ENCODE measurements around the gene LYL1.
A peak's percentile ranks its signal among the peaks of the same experiment; 100 is the strongest.

The LYL1 gene

GRCh38 chr19:13053761-13054625 lies 48.7 kb downstream of the LYL1 start:
- no peak for DNase-seq

- DNase-seq: no peak
These were observed 49.4 kb downstream of the LYL1 start for GRCh38 chr19:13053238-13053637.

GRCh38 chr19:13052447-13053175 lies 50.0 kb downstream of the LYL1 start:
- no peak for DNase-seq

DNA sequence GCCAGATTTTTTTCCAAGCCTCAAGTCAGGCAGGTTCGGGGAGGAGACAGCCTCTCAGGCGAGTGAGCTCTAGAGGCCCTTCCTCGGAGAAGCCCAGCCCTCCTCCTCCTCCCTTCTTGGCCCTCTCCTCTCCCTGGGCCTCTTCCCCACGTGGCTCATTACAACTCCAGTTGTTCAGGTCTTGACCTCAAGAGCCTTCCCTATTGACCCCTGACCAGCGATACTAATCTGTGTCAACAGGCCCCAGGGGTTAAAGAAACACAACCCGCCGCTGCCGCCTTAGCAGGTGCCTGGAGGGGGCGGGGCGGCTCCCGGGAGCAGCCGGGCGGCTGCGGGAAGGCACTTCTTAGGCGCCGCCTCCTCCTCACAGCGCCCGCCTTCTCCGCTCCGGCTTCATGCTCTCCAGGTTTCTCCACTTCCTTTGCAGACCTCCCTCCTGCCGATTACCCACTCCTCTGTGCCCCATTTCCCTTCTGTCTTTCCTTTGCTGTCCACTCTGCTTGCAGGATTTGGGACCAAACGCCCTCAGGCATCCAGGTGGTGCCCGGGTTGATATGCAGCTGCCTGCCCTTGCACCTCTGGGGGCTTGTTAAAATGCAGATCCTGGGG lies 51.0 kb downstream of the LYL1 start:
- peak; percentile 6 for DNase-seq

DNA sequence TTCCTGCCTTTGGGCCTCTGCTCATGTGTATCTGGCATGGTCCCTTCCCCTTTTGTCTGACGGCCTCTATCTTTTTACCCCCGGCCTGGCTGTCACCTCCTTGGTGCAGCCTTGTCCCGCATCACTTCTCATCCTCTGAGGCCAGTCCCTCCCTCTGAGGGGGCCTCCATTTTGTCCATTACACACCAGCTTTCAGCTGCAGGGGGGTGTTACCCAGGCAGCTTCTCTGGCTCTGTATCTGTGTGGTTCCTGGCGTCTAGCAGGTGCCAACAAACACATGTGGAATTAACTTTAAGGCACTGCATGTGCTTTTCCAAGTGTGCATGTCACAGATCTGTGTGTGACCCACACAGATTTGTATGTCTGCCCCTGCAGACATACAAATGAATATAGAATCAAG lies 52.4 kb downstream of the LYL1 start:
- no peak for DNase-seq
